IPS-18a (cell line): ENCODE data around the gene PCDHGA7.

ENCODE experiments used
- H3K27ac ChIP-seq: one replicate; pipeline ENCODE4 v1.5.1; 2013; ENCODE audit warnings: low read length
- H3K27me3 ChIP-seq: one replicate; pipeline ENCODE4 v1.6.1; 2013; ENCODE audit warnings: mild to moderate bottlenecking, low read length; ENCODE audit not compliant: control insufficient read depth, insufficient read depth
- H3K36me3 ChIP-seq: one replicate; pipeline ENCODE4 v1.6.1; 2013; ENCODE audit warnings: low read depth, low read length; ENCODE audit not compliant: control insufficient read depth
- H3K4me1 ChIP-seq: one replicate; pipeline ENCODE4 v1.6.1; 2013; ENCODE audit warnings: low read depth, low read length; ENCODE audit not compliant: control insufficient read depth
- H3K4me3 ChIP-seq: one replicate; pipeline ENCODE4 v1.5.1; 2013; ENCODE audit warnings: low read length
- H3K9ac ChIP-seq: one replicate; pipeline ENCODE4 v1.6.1; 2013; ENCODE audit warnings: mild to moderate bottlenecking, low read length, moderate library complexity
- H3K9me3 ChIP-seq: one replicate; pipeline ENCODE4 v1.6.1; 2013; ENCODE audit warnings: low read depth, low read length; ENCODE audit not compliant: control insufficient read depth

Gene PCDHGA7

GRCh38 chr5:141354900-141355469, 27.6 kb upstream of the PCDHGA7 start, which contains the start of gene PCDHGA4:
PCDHGA4 (plus strand) TSS chr5:141355021; CDS start chr5:141355108, 87 bp downstream.
- Histone ChIP-seq H3K36me3 (no peaks in the 10 kb centered on the region), H3K4me3 (no peak within 1 kb of the TSS), H3K4me1 (no peaks in the 10 kb centered on the region), H3K27ac (no peak within 1 kb of the TSS), H3K9me3 (peaks cover 21% of the 10 kb centered on the region), H3K27me3 (no peaks in the 10 kb centered on the region), H3K9ac (no peak within 1 kb of the TSS)

DNA sequence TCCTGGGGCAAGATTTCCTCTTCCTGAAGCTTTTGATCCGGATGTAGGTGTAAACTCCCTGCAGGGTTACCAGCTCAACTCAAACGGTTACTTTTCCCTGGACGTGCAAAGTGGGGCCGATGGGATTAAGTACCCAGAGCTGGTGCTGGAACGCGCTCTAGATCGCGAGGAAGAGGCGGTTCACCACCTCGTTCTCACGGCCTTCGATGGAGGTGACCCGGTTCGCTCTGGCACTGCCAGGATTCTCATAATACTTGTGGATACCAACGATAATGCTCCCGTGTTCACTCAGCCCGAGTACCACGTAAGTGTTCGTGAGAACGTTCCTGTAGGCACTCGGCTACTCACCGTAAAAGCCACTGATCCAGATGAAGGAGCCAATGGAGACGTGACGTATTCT, 26.9 kb upstream of the PCDHGA7 start:
- Histone ChIP-seq H3K27me3 (no peaks in the 10 kb centered on the region), H3K36me3 (no peaks in the 10 kb centered on the region), H3K9ac (no peak overlapping the region), H3K4me3 (no peak overlapping the region), H3K27ac (no peak overlapping the region), H3K9me3 (peaks cover 26% of the 10 kb centered on the region), H3K4me1 (no peaks in the 10 kb centered on the region)

DNA sequence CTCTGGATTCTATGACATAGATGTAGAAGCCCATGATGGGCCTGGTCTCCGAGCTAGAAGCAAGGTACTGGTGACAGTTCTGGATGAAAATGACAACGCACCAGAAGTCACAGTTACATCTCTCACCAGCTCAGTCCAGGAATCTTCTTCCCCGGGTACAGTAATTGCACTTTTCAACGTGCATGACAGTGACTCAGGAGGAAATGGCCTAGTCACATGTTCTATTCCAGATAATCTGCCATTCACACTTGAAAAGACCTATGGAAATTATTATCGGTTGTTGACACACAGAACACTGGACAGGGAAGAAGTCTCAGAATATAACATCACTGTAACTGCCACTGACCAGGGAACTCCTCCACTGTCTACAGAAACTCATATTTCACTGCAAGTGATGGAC, 26.4 kb upstream of the PCDHGA7 start:
- H3K27ac ChIP-seq = no peak overlapping the region
- H3K9ac ChIP-seq = no peak overlapping the region
- H3K9me3 ChIP-seq = peaks cover 30% of the 10 kb centered on the region
- no peaks in the 10 kb centered on the region for H3K36me3 ChIP-seq
- H3K27me3 ChIP-seq = no peaks in the 10 kb centered on the region
- H3K4me1 ChIP-seq = no peaks in the 10 kb centered on the region
- H3K4me3 ChIP-seq = no peak overlapping the region

- H3K36me3 ChIP-seq = no peaks in the 10 kb centered on the region
- no peaks in the 10 kb centered on the region for H3K27me3 ChIP-seq
- no peak overlapping the region for H3K9ac ChIP-seq
- H3K27ac ChIP-seq = no peak overlapping the region
- H3K4me1 ChIP-seq = no peaks in the 10 kb centered on the region
- H3K4me3 ChIP-seq = no peak overlapping the region
- peaks cover 34% of the 10 kb centered on the region for H3K9me3 ChIP-seq
Measured at GRCh38 chr5:141356950-141357349, 25.6 kb upstream of the PCDHGA7 start.

DNA sequence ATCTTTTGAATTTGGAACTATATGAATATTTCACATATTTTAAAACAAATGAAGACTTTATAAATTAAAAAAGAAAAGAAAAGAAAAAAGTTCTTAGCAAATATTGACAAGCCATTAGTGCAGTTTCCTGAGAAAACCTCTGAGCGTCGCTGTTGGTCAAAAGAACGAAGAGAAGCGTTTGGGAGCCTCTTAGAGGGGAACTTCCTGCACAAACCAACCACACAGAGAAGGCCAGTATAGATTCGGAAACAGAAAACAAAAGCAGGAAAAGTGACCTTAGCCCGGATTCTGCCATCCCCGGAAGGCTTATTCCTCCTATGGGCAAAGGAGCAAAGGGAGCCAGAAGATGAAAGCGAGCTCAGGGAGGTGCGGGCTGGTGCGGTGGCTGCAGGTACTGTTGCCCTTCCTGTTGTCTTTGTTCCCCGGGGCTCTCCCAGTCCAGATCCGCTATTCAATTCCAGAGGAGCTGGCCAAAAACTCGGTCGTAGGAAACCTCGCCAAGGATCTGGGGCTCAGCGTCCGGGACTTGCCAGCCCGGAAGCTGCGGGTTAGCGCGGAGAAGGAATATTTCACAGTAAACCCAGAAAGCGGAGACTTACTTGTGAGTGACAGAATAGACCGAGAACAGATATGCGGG, 22.6 kb upstream of the PCDHGA7 start, which contains the start of gene PCDHGB2:
Gene PCDHGB2, plus strand, starts transcription at position 205 of the 637 bp plus-strand sequence. Its CDS starts 142 bp downstream, at position 347.
- Histone ChIP-seq H3K27ac (no peak within 1 kb of the TSS), H3K9me3 (peaks cover 29% of the 10 kb centered on the region), H3K27me3 (no peaks in the 10 kb centered on the region), H3K4me3 (no peak within 1 kb of the TSS), H3K9ac (no peak within 1 kb of the TSS), H3K36me3 (no peaks in the 10 kb centered on the region), H3K4me1 (no peaks in the 10 kb centered on the region)

- no peaks in the 10 kb centered on the region for H3K36me3 ChIP-seq
- no peak overlapping the region for H3K9ac ChIP-seq
- H3K9me3 ChIP-seq = peaks cover 34% of the 10 kb centered on the region
- no peak overlapping the region for H3K27ac ChIP-seq
- no peaks in the 10 kb centered on the region for H3K27me3 ChIP-seq
- H3K4me1 ChIP-seq = no peaks in the 10 kb centered on the region
- H3K4me3 ChIP-seq = no peak overlapping the region
Measured at GRCh38 chr5:141360685-141361084, 21.9 kb upstream of the PCDHGA7 start.

GRCh38 chr5:141362719-141363118, 19.8 kb upstream of the PCDHGA7 start:
- no peaks in the 10 kb centered on the region for H3K36me3 ChIP-seq
- peaks cover 38% of the 10 kb centered on the region for H3K9me3 ChIP-seq

DNA sequence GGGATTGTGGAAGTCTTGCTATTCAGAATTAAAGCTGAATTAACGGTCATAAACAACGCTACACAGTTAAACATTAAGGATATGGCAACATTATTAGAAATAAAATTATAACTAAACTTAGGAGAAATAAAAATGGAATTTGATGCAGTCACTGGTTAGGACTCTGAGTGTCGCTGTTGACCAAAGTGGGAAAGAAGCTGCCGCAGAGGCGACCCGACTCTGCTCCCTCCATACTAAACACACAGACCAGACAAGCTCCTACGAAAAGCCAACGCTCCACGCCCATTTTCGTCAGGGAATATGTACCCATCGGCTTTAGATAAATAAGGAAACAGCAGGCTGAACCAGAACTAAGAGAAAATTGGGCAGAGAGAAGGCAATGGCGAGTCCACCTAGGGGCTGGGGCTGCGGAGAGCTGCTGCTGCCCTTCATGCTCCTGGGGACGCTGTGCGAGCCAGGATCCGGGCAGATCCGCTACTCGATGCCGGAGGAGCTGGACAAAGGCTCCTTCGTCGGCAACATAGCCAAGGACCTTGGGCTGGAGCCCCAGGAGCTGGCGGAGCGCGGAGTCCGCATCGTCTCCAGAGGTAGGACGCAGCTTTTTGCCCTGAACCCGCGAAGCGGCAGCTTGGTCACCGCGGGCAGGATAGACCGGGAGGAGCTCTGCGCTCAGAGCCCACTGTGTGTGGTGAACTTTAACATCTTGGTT, 18.4 kb upstream of the PCDHGA7 start, which contains the start of gene PCDHGA5:
Gene PCDHGA5, plus strand, starts transcription at position 211 of the 709 bp plus-strand sequence. Its CDS starts 169 bp downstream, at position 380.
- Histone ChIP-seq H3K9ac (no peak within 1 kb of the TSS), H3K36me3 (no peaks in the 10 kb centered on the region), H3K27ac (no peak within 1 kb of the TSS), H3K9me3 (peaks cover 35% of the 10 kb centered on the region), H3K4me3 (no peak within 1 kb of the TSS), H3K27me3 (no peaks in the 10 kb centered on the region), H3K4me1 (no peaks in the 10 kb centered on the region)

More at GRCh38 chr5:141362719-141363118, 19.8 kb upstream of the PCDHGA7 start:
- Histone ChIP-seq H3K27me3 (no peaks in the 10 kb centered on the region), H3K9ac (no peak overlapping the region), H3K27ac (no peak overlapping the region), H3K4me3 (no peak overlapping the region), H3K4me1 (no peaks in the 10 kb centered on the region)

- Histone ChIP-seq H3K27me3 (no peaks in the 10 kb centered on the region), H3K4me1 (no peaks in the 10 kb centered on the region), H3K36me3 (no peaks in the 10 kb centered on the region), H3K27ac (no peak overlapping the region), H3K9ac (no peak overlapping the region), H3K4me3 (no peak overlapping the region), H3K9me3 (peaks cover 25% of the 10 kb centered on the region)
Measured at GRCh38 chr5:141366016-141366896, 16.3 kb upstream of the PCDHGA7 start.

DNA sequence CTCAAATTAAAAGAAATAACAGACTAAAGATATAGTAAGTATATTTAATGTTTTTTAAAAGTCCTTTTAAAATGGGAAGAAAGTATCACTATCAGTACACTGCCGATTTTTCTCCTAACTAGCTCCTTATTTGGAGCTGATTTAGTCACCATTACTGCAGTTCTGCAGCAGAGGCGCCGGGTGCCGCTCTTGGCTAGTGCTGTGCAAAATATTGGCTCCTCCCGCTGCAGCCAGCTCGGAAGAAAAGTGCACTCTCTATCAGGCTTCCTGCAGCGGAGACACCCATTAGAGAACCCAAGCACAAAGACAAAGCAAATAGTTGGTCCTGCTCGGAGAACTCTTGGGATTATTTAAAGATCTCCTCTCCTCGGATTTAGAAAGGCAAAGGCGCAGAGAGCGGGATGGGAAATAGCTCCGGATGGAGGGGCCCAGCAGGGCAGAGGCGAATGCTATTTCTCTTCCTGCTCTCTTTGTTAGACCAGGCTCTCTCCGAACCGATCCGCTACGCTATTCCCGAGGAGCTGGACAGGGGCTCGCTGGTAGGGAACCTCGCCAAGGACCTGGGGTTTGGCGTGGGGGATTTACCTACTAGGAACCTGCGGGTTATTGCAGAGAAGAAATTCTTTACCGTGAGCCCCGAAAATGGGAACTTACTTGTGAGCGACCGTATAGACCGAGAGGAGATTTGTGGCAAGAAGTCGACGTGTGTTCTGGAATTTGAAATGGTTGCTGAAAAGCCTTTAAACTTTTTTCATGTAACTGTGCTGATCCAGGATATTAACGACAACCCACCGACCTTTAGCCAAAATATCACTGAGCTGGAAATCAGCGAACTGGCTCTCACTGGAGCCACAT, 12.3 kb upstream of the PCDHGA7 start, which contains the start of gene PCDHGB3:
Gene PCDHGB3, plus strand, starts transcription at position 249 of the 855 bp plus-strand sequence. Its CDS starts 153 bp downstream, at position 402.
- no peaks in the 10 kb centered on the region for H3K27me3 ChIP-seq
- no peaks in the 10 kb centered on the region for H3K36me3 ChIP-seq
- H3K27ac ChIP-seq = no peak within 1 kb of the TSS
- no peaks in the 10 kb centered on the region for H3K4me1 ChIP-seq
- H3K9me3 ChIP-seq = peaks cover 26% of the 10 kb centered on the region
- no peak within 1 kb of the TSS for H3K9ac ChIP-seq
- no peak within 1 kb of the TSS for H3K4me3 ChIP-seq
